Stimulated activated CD4-positive, alpha-beta T cell treated with anti-CD3 and anti-CD28 coated beads, Interleukin-15, amount 100 ng/mL, for 48 hours (primary cell): ENCODE measurements around the gene ADK.
"Not testable (repeated sequence)": the region's sequence is repeated elsewhere in the genome, so short reads cannot be mapped to it uniquely, and the experiment has no call there.

Experiments
- DNase-seq, 2 donors: peaks; one replicate each; pipeline ENCODE4 v3.0.0-alpha.2; 2020; ENCODE audit warnings: low read depth in 2 of 2

The ADK gene

GRCh38 chr10:74150990-74151878 is at the start of gene ADK:
Gene ADK, plus strand, starts transcription at chr10:74151221. Its CDS starts 58 bp downstream, at chr10:74151279.
- peak; percentile 99 to 100 for DNase-seq

- no peak for DNase-seq
Measured at GRCh38 chr10:74103560-74104258, 47.3 kb upstream of the ADK start.

- no peak for DNase-seq
Measured at GRCh38 chr10:74104480-74104879, 46.5 kb upstream of the ADK start.

- no peak for DNase-seq
Measured at GRCh38 chr10:74104996-74105395, 46.0 kb upstream of the ADK start.

- no peak for DNase-seq
Measured at GRCh38 chr10:74107391-74107790, 43.6 kb upstream of the ADK start.

- DNase-seq = no peak
Measured at GRCh38 chr10:74109452-74109851, 41.6 kb upstream of the ADK start.

GRCh38 chr10:74110120-74110519 is 40.9 kb upstream of the ADK start:
- DNase-seq = no peak

GRCh38 chr10:74111799-74112198 is 39.2 kb upstream of the ADK start:
- no peak for DNase-seq

- DNase-seq = no peak
Measured at GRCh38 chr10:74113546-74113945, 37.5 kb upstream of the ADK start.

- no peak for DNase-seq
Measured at GRCh38 chr10:74114041-74114448, 37.0 kb upstream of the ADK start.

GRCh38 chr10:74117738-74118137 is 33.3 kb upstream of the ADK start:
- DNase-seq = no peak

- no peak for DNase-seq
Measured at GRCh38 chr10:74118804-74119203, 32.2 kb upstream of the ADK start.

- no peak for DNase-seq
Measured at GRCh38 chr10:74120911-74121310, 30.1 kb upstream of the ADK start.

- DNase-seq = no peak
Measured at GRCh38 chr10:74121368-74121767, 29.7 kb upstream of the ADK start.

- DNase-seq = no peak
Measured at GRCh38 chr10:74122060-74122459, 29.0 kb upstream of the ADK start.

GRCh38 chr10:74123081-74123480 is 27.9 kb upstream of the ADK start:
- DNase-seq = no peak

GRCh38 chr10:74133923-74134820 is 16.8 kb upstream of the ADK start:
- DNase-seq = no peak

- DNase-seq = no peak
Measured at GRCh38 chr10:74135452-74135851, 15.6 kb upstream of the ADK start.

- no peak for DNase-seq
Measured at GRCh38 chr10:74137992-74138391, 13.0 kb upstream of the ADK start.

GRCh38 chr10:74138596-74138995 is 12.4 kb upstream of the ADK start:
- DNase-seq = not testable (repeated sequence)

GRCh38 chr10:74139981-74140380 is 11.0 kb upstream of the ADK start:
- no peak for DNase-seq

- no peak for DNase-seq
Measured at GRCh38 chr10:74140553-74140952, 10.5 kb upstream of the ADK start.
